IMR-90 (cell line): ENCODE measurements around the gene SLC35F1. TPM values are rescaled to one million over a fixed set of nuclear protein-coding genes. Genes with fewer than 3 reads are reported as not detected.

Source experiments
- ATAC-seq: fragments of 200-7000 bp; cut with Tn5 transposase; 2 replicates; pipeline ENCODE4 v1.9.1; 2020; ENCODE audit warnings: low read depth, mild to moderate bottlenecking, moderate library complexity
- BruUV-seq: library from RNA; stranded (reverse); fragments of 400-500 nt; replicated peaks from 2 replicates; lab custom pipeline; 2021; lab: Mats Ljungman, UMichigan
- CTCF ChIA-PET: fragments of 300-600 bp; formaldehyde crosslinking; extraction: SDS; loops from one replicate; lab custom pipeline; 2021; ENCODE audit warnings: antibody characterized with exemption; lab: Yijun Ruan, JAX
- POLR2A ChIA-PET: fragments of 300-600 bp; sonication (Branson Sonifier 250); formaldehyde crosslinking; loops from one replicate; lab custom pipeline; 2022; ENCODE audit warnings: antibody characterized with exemption; ENCODE audit not compliant: unreplicated experiment; lab: Charles Lee
- DNase-seq: peaks from one replicate; pipeline ENCODE4 v3.0.0; 2013
- H2AFZ ChIP-seq: replicated peaks from 2 replicates; pipeline ENCODE3; 2013; ENCODE audit warnings: low read length, mild to moderate bottlenecking; ENCODE audit not compliant: poor library complexity
- H2AK5ac ChIP-seq: 2 replicates; pipeline ENCODE4 v1.6.1; 2013; ENCODE audit warnings: low read depth, low read length, inconsistent platforms
- H2AK9ac ChIP-seq: replicated peaks from 2 replicates; pipeline ENCODE3; 2013; ENCODE audit warnings: mild to moderate bottlenecking, low read depth, low read length, moderate library complexity; ENCODE audit not compliant: poor library complexity
- H2BK120ac ChIP-seq: 2 replicates; pipeline ENCODE4 v1.6.1; 2013; ENCODE audit warnings: low read depth, low read length, inconsistent platforms
- H2BK15ac ChIP-seq: 3 replicates; pipeline ENCODE4 v1.6.1; 2013; ENCODE audit warnings: low read depth, low read length, inconsistent platforms
- H2BK20ac ChIP-seq: 2 replicates; pipeline ENCODE4 v1.6.1; 2013; ENCODE audit warnings: low read depth, mild to moderate bottlenecking, inconsistent platforms, low read length, moderate library complexity
- H2BK5ac ChIP-seq: 2 replicates; pipeline ENCODE4 v1.6.1; 2013; ENCODE audit warnings: mild to moderate bottlenecking, low read depth, low read length, inconsistent platforms; ENCODE audit not compliant: poor library complexity, severe bottlenecking
- H3K14ac ChIP-seq: replicated peaks from 2 replicates; pipeline ENCODE4 v1.6.1; 2013; ENCODE audit warnings: low read depth, low read length, inconsistent platforms
- H3K18ac ChIP-seq: 2 replicates; pipeline ENCODE4 v1.6.1; 2013; ENCODE audit warnings: low read depth, low read length, control low read depth
- H3K23ac ChIP-seq: 2 replicates; pipeline ENCODE4 v1.6.1; 2013; ENCODE audit warnings: low read depth, low read length, inconsistent platforms
- H3K27ac ChIP-seq: 2 replicates; pipeline ENCODE4 v1.5.1; 2013; ENCODE audit warnings: mild to moderate bottlenecking, control low read depth, low read length; ENCODE audit not compliant: insufficient read depth
- H3K27me3 ChIP-seq: 2 replicates; pipeline ENCODE4 v1.6.1; 2013; ENCODE audit warnings: low read length; ENCODE audit not compliant: control insufficient read depth, insufficient read depth
- H3K36me3 ChIP-seq: 2 replicates; pipeline ENCODE4 v1.6.1; 2013; ENCODE audit warnings: low read length, mixed read lengths; ENCODE audit not compliant: control insufficient read depth, insufficient read depth
- H3K4ac ChIP-seq: 2 replicates; pipeline ENCODE4 v1.6.1; 2013; ENCODE audit warnings: low read depth, low read length, inconsistent platforms
- H3K4me1 ChIP-seq: 2 replicates; pipeline ENCODE4 v1.6.1; 2013; ENCODE audit warnings: low read length, mixed read lengths; ENCODE audit not compliant: control insufficient read depth, insufficient read depth
- H3K4me2 ChIP-seq: 2 replicates; pipeline ENCODE4 v1.6.1; 2013; ENCODE audit warnings: low read depth, mild to moderate bottlenecking, control low read depth, low read length, moderate library complexity
- H3K4me3 ChIP-seq: 2 replicates; pipeline ENCODE4 v1.5.1; 2013; ENCODE audit warnings: low read depth, mild to moderate bottlenecking, control low read depth, low read length, moderate library complexity; ENCODE audit not compliant: insufficient read depth
- H3K56ac ChIP-seq: 2 replicates; pipeline ENCODE4 v1.6.1; 2013; ENCODE audit warnings: low read length, inconsistent platforms; ENCODE audit not compliant: insufficient read depth; ENCODE audit errors: extremely low read depth
- H3K79me1 ChIP-seq, 2 experiments: 2 replicates each; pipeline ENCODE4 v1.6.1; 2013; ENCODE audit warnings: low read length in 2 of 2, inconsistent platforms in 1 of 2, low read depth in 1 of 2
- H3K9ac ChIP-seq: 2 replicates; pipeline ENCODE4 v1.6.1; 2013; ENCODE audit warnings: low read depth, low read length, control low read depth
- H3K9me1 ChIP-seq: 2 replicates; pipeline ENCODE4 v1.6.1; 2013; ENCODE audit warnings: low read length, inconsistent platforms; ENCODE audit not compliant: insufficient read depth
- H3K9me3 ChIP-seq: 2 replicates; pipeline ENCODE4 v1.6.1; 2013; ENCODE audit warnings: low read length; ENCODE audit not compliant: control insufficient read depth, insufficient read depth
- H4K20me1 ChIP-seq: 2 replicates; pipeline ENCODE4 v1.6.1; 2013; ENCODE audit warnings: low read length, inconsistent platforms; ENCODE audit not compliant: insufficient read depth
- H4K5ac ChIP-seq: 2 replicates; pipeline ENCODE4 v1.6.1; 2013; ENCODE audit warnings: mild to moderate bottlenecking, low read depth, low read length, control low read depth
- H4K8ac ChIP-seq, 2 experiments: 2 replicates each; pipeline ENCODE4 v1.6.1; 2013; ENCODE audit warnings: low read depth in 2 of 2, low read length in 2 of 2, control low read depth in 1 of 2, inconsistent platforms in 1 of 2
- H4K91ac ChIP-seq: 2 replicates; pipeline ENCODE4 v1.6.1; 2013; ENCODE audit warnings: low read depth, low read length, inconsistent platforms; ENCODE audit not compliant: insufficient read depth
- CEBPB ChIP-seq: IDR thresholded peaks from 2 replicates; pipeline ENCODE4 v1.6.1; 2012; ENCODE audit warnings: low read depth, low read length, improper control_type of control experiment
- CTCF ChIP-seq: conservative IDR thresholded peaks from 2 replicates; pipeline ENCODE4 v1.5.1; 2012; ENCODE audit warnings: mild to moderate bottlenecking, low read depth, low read length, improper control_type of control experiment
- ELK1 ChIP-seq: fragments of 150-350 bp; IDR thresholded peaks from 2 replicates; pipeline ENCODE4 v1.6.1; 2016; ENCODE audit warnings: low read depth, mild to moderate bottlenecking, low read length, moderate library complexity, borderline replicate concordance
- dilution Hi-C: fragments of 300-500 bp; cut with HindIII; formaldehyde crosslinking; loops from one replicate; pipeline ENCODE4 v1.14.3; 2018; ENCODE audit warnings: low sequenced_read_pairs; ENCODE audit not compliant: unreplicated experiment
- in situ Hi-C: fragments of 300-500 bp; cut with MboI; formaldehyde crosslinking; loops from 3 replicates; pipeline ENCODE4 v1.14.3; 2019; ENCODE audit warnings: low sequenced_read_pairs, inconsistent platforms, mixed read lengths
- intact Hi-C: fragments of 100-400 bp; cut with micrococcal nuclease; formaldehyde crosslinking; loops from 2 replicates; pipeline ENCODE4 v1.10.0; 2022
- polyA plus RNA-seq, 3 experiments: library from polyadenylated mRNA; depleted of rRNA; stranded (reverse); fragments of >200 nt; gene quantifications; 2 replicates each; pipeline ENCODE4 v1.2.3, GENCODE V29; 2012; ENCODE audit warnings: low replicate concordance in 1 of 3
- total RNA-seq: library from RNA; depleted of rRNA; stranded (reverse); fragments of >200 nt; gene quantifications from 2 replicates; pipeline ENCODE4 v1.2.3, GENCODE V29; 2012

SLC35F1 gene
- total and polyA plus RNA-seq, 2 of the 4 experiments (the other 2 are of a cell fraction) = not detected

- intact Hi-C loops (loop anchor here (5.0 kb wide), 3 partner anchors 616 to 831 kb away; no protein-coding TSS in a partner anchor), dilution Hi-C loops (no loop called here), in situ Hi-C loops (loop anchor here (10.0 kb wide), 3 partner anchors 344 to 524 kb away; no protein-coding TSS in a partner anchor)
- Histone ChIP-seq H3K4me3 (no peak overlapping the region), H3K36me3 (no peaks in the 10 kb centered on the region), H4K91ac (no peak overlapping the region), H2BK120ac (no peak overlapping the region), H3K27me3 (peaks cover 9% of the 10 kb centered on the region), H3K56ac (no peak overlapping the region), H3K9me3 (no peaks in the 10 kb centered on the region), H3K9ac (no peak overlapping the region), H3K14ac (no peak overlapping the region), H3K9me1 (no peaks in the 10 kb centered on the region), H4K5ac (no peak overlapping the region), H2AFZ (no peak overlapping the region), H2BK20ac (no peak overlapping the region), H3K18ac (no peak overlapping the region), H2AK5ac (no peak overlapping the region), H2AK9ac (no peak overlapping the region), H4K20me1 (no peaks in the 10 kb centered on the region), H3K4me1 (no peaks in the 10 kb centered on the region), H4K8ac (no peak overlapping the region), H3K4ac (no peak overlapping the region), H3K4me2 (no peak overlapping the region), H3K27ac (no peak overlapping the region), H2BK5ac (no peak overlapping the region), H3K23ac (no peak overlapping the region), H3K79me1 (no peaks in the 10 kb centered on the region), H2BK15ac (no peak overlapping the region)
- POLR2A ChIA-PET = no interaction called here
- BruUV-seq = no TSS peak
- ATAC-seq (no peak), DNase-seq (no peak)
- TF ChIP-seq CTCF (0 out of 2 replicates have a peak, but pooled peaks have one; percentile 4), CEBPB (no peak), ELK1 (no peak)
- CTCF ChIA-PET = no interaction called here
These were observed 374.2 kb downstream of the SLC35F1 start for GRCh38 chr6:118281291-118281690.
